Measurements from ENCODE around the gene DEFB131A. TPM values are rescaled to one million over a fixed set of nuclear protein-coding genes. Genes with fewer than 3 reads are reported as not detected.
"Not testable (repeated sequence)": the region's sequence is repeated elsewhere in the genome, so short reads cannot be mapped to it uniquely, and the experiment has no call there.

Gene DEFB131A, protein sequence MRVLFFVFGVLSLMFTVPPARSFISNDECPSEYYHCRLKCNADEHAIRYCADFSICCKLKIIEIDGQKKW
- total RNA-seq: not detected
- not detected for polyA plus RNA-seq
- long read RNA-seq, donor 1: 0 reads
- long read RNA-seq, donor 2: 0 reads

DNA sequence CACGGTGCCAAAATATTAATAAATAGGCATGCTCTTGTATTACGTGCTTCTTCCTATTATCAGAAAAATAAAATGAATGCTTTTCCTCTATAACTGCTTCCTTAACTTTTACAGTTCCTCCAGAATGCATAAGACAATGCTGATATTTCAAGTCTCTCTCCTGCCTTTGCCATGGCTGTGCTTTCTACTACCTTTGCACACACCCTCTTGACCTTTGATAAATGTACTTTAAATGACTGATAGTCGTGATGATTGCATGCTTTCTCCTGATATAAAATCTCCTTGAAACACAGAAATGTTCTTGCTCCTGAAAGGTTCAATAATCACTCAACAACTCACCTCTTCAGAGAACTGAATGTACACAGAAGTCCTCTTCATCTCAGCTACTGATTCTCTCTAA is at the start of gene DEFB131A:
Gene DEFB131A, plus strand, starts transcription at position 301 of the 400 bp plus-strand sequence. CDS start 120 bp downstream, outside the sequence.
- DNase-seq; H3K36me3 ChIP-seq; H3K4me3 ChIP-seq; H3K27me3 ChIP-seq (replicated peaks in 1 of 7); H3K9me3 ChIP-seq; intact Hi-C loops (cut with DNase I; ENCODE audit: low total_unique reads); H3K27ac ChIP-seq; H3K4me1 ChIP-seq: not testable (repeated sequence)
- 50 to 76% (median 67%) methylated on average over 3 of the region's 3 CpGs for WGBS, 5 donors

DNA sequence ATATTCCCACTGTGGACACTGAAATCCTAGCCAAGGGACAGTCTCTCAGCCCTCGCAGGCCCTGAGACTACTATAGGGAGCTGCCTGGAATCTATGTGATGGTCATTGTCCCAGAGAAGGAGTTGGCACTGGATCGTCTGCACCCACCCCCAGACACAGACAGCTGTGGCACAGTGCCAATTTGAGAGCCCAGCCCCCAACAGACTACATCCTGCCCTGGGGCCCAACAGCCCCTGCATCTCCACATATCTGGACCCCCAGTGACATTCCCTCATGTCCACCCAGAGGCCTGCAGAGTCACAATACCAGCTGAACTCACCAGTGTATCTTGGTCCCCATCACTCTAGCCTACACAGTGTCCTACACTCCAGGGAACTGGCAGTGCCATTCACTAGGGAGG is 38.4 kb upstream of the DEFB131A start:
- H3K36me3 ChIP-seq; H3K27ac ChIP-seq; intact Hi-C loops (cut with DNase I; ENCODE audit: low total_unique reads); H3K4me3 ChIP-seq; H3K4me1 ChIP-seq; H3K27me3 ChIP-seq (replicated peaks in 1 of 7); DNase-seq; H3K9me3 ChIP-seq: not testable (repeated sequence)
- whole genome bisulfite sequencing, 5 donors: 67 to 85% (median 76%) methylated on average over 2 of the region's 2 CpGs

DNA sequence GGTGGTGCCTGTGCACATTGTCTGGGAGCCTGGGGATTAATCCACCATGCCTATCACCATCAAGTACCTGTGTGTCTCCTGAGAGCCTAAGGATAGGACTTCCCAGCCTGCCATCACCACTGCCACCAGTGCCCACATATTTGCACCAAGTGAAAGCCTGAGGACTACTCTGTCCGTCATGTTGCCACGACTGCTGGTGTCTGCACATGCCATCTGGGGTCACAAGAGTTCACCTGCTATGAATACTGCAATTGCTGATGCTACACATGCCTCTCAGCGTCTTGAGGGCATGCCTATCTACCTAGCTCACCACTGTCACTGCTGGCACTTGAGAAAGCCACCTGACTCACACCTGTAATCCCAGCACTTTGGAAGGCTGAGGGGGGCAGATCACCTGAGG is 37.7 kb upstream of the DEFB131A start:
- intact Hi-C loops (cut with DNase I; ENCODE audit: low total_unique reads); H3K4me3 ChIP-seq; H3K27me3 ChIP-seq (replicated peaks in 1 of 7); DNase-seq; H3K4me1 ChIP-seq; H3K27ac ChIP-seq; H3K36me3 ChIP-seq; H3K9me3 ChIP-seq: not testable (repeated sequence)
- 42 to 93% (median 74%) methylated on average over 3 of the region's 3 CpGs for WGBS, 5 donors

DNA sequence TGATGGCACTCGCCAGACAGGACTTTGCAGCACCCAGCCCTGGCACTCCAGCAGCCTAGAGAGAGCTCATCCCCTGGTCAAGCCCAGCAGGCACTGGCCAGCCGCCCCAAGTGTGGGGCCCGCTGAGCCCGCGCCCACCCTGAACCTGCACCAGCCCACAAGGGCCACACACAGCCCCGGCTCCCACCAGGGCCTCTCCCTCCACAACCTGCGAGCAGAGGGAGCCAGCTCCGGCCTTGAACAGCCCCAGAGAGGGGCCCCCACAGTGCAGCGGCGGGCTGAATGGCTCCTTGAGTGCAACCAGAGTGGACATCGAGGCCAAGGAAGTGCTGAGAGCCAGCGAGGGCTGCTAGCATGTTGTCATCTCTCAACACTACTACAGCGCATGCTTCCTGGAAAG is 34.4 kb upstream of the DEFB131A start:
- intact Hi-C loops (cut with DNase I; ENCODE audit: low total_unique reads): no loop called here
- H3K4me1 ChIP-seq: no peaks in the 10 kb centered on the region
- no peaks in the 10 kb centered on the region for H3K27me3 ChIP-seq (replicated peaks in 1 of 7)
- TF ChIP-seq, protein P1, sequence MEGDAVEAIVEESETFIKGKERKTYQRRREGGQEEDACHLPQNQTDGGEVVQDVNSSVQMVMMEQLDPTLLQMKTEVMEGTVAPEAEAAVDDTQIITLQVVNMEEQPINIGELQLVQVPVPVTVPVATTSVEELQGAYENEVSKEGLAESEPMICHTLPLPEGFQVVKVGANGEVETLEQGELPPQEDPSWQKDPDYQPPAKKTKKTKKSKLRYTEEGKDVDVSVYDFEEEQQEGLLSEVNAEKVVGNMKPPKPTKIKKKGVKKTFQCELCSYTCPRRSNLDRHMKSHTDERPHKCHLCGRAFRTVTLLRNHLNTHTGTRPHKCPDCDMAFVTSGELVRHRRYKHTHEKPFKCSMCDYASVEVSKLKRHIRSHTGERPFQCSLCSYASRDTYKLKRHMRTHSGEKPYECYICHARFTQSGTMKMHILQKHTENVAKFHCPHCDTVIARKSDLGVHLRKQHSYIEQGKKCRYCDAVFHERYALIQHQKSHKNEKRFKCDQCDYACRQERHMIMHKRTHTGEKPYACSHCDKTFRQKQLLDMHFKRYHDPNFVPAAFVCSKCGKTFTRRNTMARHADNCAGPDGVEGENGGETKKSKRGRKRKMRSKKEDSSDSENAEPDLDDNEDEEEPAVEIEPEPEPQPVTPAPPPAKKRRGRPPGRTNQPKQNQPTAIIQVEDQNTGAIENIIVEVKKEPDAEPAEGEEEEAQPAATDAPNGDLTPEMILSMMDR (IDR thresholded peaks at IDR 0.05 in 8 of 11, conservative IDR thresholded peaks at IDR 0.05 in 3 of 11): no peak
- TF ChIP-seq POLR2A (IDR thresholded peaks at IDR 0.05) (no peak), POLR2AphosphoS5 (IDR thresholded peaks at IDR 0.05) (no peak)
- H3K27ac ChIP-seq: no peak overlapping the region
- H3K9me3 ChIP-seq: peaks cover 0 to 20% (median 2%) of the 10 kb centered on the region in 8 donors
- H3K4me3 ChIP-seq: no peak overlapping the region
- DNase-seq: peak; percentile 69
- 88 to 96% (median 91%) methylated on average over 8 to 13 of the region's 13 CpGs for WGBS, 5 donors
- no peaks in the 10 kb centered on the region for H3K36me3 ChIP-seq

DNA sequence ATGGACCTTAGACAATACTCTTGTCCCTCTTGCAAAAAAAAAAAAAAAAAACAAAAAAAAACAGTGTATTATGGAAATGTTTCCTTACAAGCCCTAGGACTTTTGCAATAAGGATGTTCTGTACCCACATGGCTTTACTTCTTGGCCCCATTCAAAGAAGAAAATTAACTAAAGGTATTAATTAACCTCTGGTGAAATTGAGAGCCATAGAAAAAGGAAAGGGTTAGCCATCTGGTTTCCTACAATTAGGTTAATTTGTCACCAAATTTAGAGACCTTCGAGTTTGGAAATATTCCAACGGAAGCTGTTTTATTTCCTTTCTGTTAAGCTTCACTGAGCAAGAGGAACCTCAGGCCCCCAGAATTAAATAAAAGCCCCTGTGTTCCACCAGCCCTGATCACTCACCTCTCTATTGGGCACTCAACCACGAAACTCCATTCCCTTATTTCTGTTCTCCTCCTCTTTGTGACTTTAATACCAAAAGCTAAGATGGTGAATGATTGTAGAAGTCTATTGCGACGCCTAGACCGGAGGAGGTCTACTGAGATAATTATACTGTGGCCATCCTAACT is 22.2 kb upstream of the DEFB131A start:
- WGBS, 5 donors: 48 to 62% (median 54%) methylated on average over 6 of the region's 6 CpGs
- intact Hi-C loops (cut with DNase I; ENCODE audit: low total_unique reads); H3K4me3 ChIP-seq; H3K27me3 ChIP-seq (replicated peaks in 1 of 7); H3K9me3 ChIP-seq; H3K36me3 ChIP-seq; H3K4me1 ChIP-seq; DNase-seq; H3K27ac ChIP-seq: not testable (repeated sequence)

DNA sequence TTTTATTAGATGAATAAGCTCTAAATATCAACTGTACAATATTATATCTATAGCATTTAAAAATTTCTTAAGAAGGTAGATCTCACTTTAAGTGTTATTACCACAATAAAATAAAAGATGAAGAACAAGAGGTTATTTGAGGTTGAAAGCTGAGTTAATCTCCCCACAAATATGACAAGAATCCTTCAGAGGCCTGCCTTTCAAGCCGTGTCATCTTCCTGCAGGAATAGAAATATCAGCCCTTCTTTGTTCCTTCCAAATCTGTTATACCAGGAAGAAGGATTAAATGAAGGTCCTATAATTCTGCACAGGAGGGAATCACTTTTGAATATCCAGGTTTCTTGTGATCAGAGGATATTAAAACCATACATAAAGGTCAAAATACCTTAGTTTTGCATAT is 18.3 kb upstream of the DEFB131A start:
- H3K27me3 ChIP-seq (replicated peaks in 1 of 7); H3K27ac ChIP-seq; H3K4me3 ChIP-seq; intact Hi-C loops (cut with DNase I; ENCODE audit: low total_unique reads); H3K4me1 ChIP-seq; DNase-seq; H3K9me3 ChIP-seq; H3K36me3 ChIP-seq: not testable (repeated sequence)
- WGBS, 5 donors: 40 to 63% (median 56%) methylated on average over 1 of the region's 1 CpG

DNA sequence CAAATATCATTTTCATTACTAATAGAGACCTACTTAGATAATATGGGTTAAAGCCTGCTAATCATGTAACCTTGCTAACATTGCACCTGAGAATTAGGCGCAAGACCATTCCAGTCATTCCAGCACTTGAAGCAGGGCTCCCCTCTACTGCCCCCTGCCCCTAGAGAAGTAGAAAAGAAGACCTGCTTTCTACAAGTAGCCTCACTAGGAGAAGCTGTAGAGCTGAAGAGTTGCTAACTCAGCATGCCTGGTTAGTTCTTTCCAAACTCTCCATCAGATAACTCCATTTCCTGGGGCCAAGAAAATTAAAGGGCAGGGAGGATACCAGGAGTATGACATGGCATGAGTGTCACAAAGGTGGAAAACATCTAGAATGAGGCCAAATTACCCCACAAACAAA is 14.2 kb upstream of the DEFB131A start:
- WGBS, 5 donors: 55 to 92% (median 81%) methylated on average over 1 of the region's 1 CpG
- DNase-seq; H3K36me3 ChIP-seq; H3K4me3 ChIP-seq; intact Hi-C loops (cut with DNase I; ENCODE audit: low total_unique reads); H3K27ac ChIP-seq; H3K4me1 ChIP-seq; H3K27me3 ChIP-seq (replicated peaks in 1 of 7); H3K9me3 ChIP-seq: not testable (repeated sequence)

DNA sequence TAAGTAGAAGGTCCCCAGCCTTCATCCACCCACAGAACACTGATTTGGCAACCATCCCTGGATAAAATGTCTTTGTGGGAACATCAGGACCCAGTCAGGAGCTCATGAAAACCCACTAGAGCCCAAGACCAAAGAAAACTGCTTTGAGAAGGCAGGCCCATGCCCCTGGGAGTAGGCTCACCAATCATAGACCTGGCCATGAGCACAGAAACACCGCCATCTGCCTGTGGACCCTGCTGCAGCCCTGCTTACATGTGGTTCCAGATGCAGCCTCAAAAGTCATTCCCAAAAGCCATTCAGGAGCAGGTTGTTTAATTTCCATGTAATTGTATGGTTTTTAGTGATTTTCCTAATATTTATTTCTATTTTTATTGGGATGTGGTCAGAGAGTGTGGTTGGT is 10.9 kb upstream of the DEFB131A start:
- H3K9me3 ChIP-seq; DNase-seq; intact Hi-C loops (cut with DNase I; ENCODE audit: low total_unique reads); H3K36me3 ChIP-seq; H3K27me3 ChIP-seq (replicated peaks in 1 of 7); H3K27ac ChIP-seq; H3K4me1 ChIP-seq; H3K4me3 ChIP-seq: not testable (repeated sequence)
- 33 to 89% (median 77%) methylated on average over 1 of the region's 1 CpG for WGBS, 5 donors

DNA sequence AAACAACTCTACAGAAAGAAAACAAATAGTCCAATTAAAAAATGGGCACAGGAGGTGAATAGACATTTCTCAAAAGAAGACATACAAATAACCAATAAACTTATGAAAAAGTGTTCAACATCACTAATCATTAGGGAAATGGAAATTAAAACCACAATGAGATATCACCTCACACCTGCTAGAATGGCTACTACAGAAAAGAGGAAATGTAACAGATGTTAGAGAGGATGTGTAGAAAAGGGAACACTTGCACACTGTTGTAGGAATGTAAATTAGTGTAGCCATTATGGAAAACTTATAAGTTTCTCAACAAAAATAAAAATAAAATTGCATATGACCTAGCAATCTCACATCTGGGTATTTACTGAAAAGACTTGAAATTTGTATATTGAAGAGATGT is 7.5 kb upstream of the DEFB131A start:
- H3K27ac ChIP-seq; intact Hi-C loops (cut with DNase I; ENCODE audit: low total_unique reads); DNase-seq; H3K36me3 ChIP-seq; H3K27me3 ChIP-seq (replicated peaks in 1 of 7); H3K4me3 ChIP-seq; H3K9me3 ChIP-seq; H3K4me1 ChIP-seq: not testable (repeated sequence)

DNA sequence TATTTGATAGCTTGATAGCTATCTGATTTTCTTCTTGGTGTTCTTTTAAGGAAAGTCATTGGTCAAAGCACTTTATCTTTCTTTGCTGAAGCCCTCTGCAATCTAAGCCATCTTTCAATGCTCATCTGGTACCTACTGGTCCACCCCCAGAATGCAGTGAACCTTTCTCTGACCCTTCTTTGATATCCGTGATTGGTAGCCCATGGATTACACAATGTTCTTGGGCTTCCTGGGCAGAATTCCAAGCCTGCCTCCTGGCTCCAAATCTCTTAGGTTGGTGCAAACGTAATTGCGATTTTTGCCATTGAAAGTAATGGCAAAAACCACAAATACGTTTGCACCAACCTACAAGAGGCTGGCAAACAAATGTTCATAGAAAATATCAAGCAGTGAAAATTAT is 1.9 kb upstream of the DEFB131A start:
- H3K36me3 ChIP-seq; H3K27ac ChIP-seq; H3K9me3 ChIP-seq; H3K4me3 ChIP-seq; DNase-seq; H3K4me1 ChIP-seq; H3K27me3 ChIP-seq (replicated peaks in 1 of 7); intact Hi-C loops (cut with DNase I; ENCODE audit: low total_unique reads): not testable (repeated sequence)
- WGBS, 5 donors: 72 to 82% (median 80%) methylated on average over 4 of the region's 4 CpGs
